Astrocyte of the hippocampus (primary cell): ENCODE measurements around the gene BAD.
"Not testable (repeated sequence)": the region's sequence is repeated elsewhere in the genome, so short reads cannot be mapped to it uniquely, and the experiment has no call there.

Experiments used
- DNase-seq: peaks from one replicate; pipeline ENCODE4 v3.0.0; 2011; ENCODE audit warnings: low read depth, low spot score

Gene BAD

DNA sequence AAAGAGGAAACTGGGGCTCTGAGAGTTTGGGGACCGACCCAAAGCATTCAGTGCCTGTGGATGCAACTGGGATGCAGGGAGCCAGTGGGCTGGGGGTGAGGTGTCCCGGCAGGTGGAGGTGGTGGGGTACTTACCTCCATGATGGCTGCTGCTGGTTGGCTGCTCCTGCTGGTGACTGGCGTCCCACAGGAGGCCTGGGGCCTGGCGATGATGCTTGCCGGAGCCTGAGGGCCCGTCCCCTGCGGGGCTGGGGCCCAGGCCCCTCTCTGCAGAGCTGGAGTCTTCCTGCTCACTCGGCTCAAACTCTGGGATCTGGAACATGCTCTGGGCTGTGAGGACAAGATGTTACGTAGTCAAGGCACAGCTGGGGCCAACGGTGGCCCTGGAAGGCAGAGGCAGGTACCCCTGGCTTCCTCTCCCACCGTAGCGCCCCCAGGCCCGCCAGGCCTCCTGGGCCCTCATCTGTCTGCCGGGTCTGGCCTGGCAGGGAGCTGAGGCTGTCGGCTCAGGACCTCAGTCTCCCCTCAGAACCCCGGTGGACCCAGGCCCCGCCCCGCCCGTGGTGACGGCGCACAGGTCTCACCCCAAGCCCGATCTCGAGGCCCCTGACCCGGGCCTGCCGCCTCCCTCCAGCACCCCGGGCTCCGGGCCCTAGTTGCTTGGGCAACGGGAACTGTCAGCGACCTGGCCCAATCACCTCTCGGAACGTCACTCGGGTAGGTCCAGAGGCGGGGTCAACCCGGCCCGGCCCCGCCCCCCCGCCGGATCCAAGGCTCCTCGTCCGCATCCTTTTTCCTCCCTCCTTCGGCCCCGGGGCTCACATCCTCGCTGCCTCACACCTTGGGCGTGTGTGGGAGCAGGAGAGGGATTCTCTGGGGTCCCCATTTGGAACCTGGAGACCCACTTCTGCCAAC is at the start of gene BAD:
Gene BAD (minus strand): TSS at position 618 of the 914 bp plus-strand sequence. CDS start 297 bp downstream, at position 321.
- peak; percentile 97 for DNase-seq

DNA sequence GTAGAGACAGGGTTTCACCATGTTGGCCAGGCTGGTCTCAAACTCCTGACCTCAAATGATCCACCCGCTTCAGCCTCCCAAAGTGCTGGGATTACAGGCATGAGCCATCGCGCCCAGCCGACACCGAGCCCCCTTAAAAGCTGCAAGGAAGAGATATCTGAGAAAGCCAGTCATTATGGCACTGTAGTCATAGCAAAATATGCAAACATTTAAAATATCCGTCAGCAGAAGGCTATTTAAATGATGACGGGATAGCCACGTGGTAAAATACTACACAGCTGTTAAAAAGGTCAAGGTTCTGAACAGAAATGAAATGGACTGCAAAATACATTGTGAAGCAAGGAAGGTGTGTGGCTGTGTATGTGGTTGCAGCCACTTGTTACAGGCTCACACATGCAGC is 49.1 kb upstream of the BAD start:
- no peak for DNase-seq

DNA sequence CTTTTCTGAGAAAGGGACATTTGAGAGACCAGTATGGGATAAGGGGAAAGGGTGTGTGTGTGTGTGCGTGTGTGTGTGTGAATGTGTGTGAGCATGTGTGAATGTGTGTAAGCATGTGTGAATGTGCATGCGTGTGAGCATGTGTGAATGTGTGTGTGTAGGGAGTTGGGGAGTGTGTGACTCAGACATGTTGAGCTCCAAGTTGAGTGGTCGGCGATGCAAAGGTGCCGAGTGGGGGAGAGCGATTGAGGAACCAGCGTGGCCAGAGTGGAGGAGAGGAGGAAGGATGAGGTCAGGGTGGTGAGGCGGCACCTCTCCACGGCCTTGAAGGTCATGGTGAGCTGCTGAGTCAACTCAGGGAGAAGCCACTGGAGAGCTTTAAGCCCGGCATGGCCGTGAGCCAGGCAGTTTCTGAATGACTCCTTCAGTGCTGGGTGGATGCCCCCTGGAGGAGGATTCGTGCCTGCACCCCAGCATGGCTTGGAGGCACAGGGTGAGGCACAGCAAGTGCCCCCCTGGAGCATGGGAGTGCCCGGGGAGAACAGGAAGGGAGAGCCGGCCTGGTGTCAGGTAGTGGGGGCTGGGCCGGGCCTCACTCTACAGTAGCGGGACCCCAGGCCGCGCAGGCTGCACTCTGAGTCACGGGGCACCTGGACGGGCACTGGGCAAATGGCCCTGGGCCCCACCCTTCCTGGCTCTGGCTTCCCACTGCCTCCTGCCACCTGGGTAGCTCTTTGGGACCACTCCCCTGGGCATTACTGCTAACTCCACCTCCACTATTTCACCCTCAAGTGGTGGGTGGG is 47.3 kb upstream of the BAD start:
- peak; percentile 90 for DNase-seq

DNA sequence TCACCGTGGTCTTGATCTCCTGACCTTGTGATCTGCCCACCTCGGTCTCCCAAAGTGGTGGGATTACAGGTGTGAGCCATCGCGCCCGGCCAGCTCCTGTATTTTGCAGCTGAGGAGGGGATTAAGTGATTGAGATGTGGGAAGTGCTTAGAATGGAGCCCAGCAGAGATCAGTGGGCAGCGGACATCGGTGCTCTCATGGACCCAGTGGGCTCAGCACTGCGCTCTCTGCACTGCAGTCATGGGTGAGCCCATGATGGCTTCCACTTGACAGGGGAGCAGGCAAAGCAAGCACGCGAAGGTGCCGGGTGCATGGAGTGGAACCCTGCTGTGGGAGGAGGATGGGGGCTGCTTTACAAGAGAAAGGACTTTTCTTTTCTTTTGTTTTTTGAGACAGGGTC is 46.4 kb upstream of the BAD start:
- DNase-seq = no peak

DNA sequence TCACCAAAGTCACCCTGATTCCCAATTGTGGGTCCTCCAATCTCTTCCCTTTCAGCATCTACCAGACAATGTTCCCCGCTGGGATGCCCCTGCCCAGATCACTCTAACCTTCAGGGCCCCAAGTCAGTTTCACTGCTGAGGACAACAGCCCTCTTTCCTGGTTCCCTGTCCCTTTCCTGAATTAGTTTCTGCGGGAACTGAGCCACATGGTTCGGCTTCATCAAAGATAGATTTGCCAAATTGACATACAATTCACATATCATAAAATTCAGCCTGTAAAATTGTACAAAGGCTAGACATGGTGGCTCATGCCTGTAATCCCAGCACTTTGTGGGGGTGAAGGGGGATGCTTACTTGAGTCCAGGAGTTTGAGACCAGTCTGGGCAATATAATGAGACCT is 43.5 kb upstream of the BAD start:
- DNase-seq = no peak

DNA sequence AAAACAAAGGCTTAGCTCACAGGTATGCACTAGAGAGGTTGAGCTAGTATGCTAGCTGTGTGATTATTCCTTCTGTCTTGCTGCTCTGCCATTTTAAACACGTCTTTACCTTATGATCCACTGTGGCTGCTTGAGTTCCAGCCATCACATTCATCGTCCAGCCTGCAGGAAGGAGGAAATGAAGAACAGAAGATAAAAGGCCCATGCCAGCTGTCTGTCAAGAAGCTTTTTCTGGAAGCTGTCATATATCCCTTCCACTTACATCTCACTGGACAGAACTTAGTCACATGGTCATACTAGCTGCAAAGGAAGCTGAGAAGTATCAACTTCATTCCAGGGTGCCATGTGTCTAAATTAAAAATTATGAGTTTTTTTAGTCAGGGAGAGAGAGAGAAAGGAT is 42.9 kb upstream of the BAD start:
- no peak for DNase-seq

DNA sequence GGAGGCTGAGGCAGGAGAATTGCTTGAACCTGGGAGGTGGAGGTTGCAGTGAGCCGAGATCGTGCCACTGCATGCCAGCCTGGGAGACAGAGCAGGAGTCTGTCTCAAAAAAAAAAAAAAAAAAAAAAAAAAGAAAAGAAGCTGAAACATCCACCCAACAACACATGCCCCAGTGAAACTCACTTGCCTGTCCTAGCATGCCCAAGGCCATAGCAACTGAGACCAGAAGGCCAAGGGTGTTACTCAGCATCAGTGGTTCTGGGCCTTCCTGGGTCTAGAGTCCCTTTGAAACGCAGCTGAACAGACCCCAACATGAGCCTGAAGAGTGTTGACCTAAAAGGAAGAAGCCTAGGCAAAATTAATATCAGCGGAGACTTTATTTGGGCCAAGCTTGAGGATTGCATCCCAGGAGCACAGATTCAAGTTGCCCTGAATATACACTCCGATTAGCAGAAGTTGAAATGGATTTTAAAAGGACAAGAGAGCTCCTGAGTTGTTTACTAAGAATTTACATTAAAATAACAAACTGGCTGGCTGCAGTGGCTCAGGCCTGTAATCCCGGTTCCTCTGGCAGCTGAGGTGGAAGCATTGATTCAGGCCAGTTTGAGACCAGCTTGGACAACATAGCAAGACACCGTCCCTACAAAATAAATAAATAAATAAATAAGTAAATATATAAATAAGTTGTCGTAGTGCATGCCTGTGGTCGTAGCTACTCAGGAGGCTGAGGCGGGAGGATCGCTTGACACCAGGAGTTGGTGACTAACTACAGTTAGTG is 40.4 kb upstream of the BAD start:
- no peak for DNase-seq

DNA sequence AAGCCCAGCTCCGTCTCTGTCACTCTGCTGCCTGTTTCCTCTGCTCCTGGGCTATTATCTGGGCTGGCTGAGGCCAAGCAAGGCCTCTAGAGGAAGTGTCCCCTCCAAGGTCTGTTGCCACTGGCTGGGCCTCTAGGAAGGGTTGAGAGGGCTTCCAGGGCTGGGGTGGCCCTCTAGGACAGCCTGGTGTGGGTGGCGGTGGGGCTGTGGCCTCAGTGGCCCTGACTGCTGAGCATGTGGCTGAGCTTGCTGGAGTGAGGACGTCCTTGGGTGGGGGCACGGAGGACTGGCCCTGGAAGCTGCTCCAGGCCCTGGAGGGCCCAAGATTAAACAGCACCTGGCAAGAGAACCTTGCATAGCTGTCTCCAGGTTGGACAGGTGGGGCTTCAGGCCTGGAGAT is 39.5 kb upstream of the BAD start:
- DNase-seq = not testable (repeated sequence)

DNA sequence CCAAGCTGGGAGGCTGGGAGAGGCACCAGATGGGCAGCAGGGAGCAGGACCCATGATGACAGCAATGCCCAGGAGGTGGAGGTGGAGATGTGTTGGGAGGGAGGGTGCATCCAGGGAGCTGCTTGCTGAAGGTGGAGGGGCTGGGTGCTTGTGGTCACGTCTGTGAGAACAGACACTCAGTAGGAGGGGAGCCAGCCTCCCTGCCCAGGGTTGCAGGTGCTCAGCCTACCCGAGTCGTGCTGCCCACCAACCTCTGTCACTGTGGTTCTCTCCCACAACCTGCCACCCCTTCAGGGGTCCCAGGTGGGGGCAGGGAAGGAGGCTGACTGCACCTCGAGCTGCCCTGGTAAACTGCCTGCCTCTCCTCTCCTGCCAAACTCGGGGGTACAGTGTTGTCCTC is 38.9 kb upstream of the BAD start:
- DNase-seq = no peak

DNA sequence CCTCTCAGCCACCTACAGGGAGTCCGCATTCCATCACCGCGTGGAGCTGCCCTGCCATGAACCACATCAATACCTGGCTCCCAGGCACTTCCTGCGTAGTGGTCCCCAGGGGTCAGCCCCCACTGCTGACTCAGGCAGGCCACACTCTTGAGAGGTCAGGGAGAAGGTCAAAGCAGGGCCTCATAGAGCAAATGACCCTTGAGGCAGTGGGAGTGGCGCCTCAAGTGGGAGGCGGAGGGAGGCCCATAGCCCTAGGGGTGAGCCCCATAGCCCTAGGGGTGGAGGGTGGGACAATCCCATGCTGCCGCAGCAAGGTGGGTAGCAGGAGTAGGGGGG is 38.4 kb upstream of the BAD start:
- no peak for DNase-seq

DNA sequence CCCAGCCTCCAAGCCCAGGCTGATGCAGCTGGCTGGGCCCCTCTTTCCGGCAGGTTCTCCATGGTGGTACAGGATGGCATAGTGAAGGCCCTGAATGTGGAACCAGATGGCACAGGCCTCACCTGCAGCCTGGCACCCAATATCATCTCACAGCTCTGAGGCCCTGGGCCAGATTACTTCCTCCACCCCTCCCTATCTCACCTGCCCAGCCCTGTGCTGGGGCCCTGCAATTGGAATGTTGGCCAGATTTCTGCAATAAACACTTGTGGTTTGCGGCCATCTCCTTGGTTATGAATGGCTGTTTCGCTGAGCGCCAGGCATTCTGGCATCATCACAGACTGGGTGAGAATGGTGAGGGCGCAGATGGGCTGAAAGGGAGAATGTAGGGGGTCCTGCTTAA is 37.1 kb upstream of the BAD start:
- DNase-seq = peak; percentile 91

DNA sequence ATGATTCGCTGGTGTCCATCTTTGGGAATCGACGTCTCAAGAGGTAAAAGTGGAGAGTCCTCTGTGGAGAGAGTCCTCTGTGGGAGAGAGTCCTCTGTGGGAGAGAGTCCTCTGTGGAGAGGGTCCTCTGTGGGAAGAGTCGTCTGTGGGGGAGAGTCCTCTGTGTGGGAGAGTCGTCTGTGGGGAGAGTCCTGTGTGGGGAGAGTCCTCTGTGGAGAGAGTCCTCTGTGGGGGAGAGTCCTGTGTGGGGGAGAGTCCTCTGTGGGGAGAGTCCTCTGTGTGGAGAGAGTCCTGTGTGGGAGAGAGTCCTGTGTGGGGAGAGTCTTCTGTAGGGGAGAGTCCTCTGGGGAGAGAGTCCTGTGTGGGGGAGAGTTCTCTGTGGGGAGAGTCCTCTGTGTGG is 36.6 kb upstream of the BAD start:
- no peak for DNase-seq

DNA sequence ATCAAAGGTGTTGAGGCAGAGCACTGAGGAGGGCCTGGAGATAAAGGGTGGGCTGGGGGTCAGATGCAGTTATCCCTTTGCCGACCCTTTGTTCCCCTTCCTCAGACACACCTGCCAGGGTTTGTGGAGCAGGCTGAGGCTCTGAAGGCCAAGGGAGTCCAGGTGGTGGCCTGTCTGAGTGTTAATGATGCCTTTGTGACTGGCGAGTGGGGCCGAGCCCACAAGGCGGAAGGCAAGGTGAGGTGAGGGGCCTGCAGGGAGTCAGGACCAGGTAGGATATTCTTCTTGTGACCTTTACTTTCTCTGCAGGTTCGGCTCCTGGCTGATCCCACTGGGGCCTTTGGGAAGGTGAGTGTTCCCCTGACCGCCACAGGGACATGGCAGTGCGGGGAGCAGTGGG is 36.1 kb upstream of the BAD start:
- DNase-seq = no peak

DNA sequence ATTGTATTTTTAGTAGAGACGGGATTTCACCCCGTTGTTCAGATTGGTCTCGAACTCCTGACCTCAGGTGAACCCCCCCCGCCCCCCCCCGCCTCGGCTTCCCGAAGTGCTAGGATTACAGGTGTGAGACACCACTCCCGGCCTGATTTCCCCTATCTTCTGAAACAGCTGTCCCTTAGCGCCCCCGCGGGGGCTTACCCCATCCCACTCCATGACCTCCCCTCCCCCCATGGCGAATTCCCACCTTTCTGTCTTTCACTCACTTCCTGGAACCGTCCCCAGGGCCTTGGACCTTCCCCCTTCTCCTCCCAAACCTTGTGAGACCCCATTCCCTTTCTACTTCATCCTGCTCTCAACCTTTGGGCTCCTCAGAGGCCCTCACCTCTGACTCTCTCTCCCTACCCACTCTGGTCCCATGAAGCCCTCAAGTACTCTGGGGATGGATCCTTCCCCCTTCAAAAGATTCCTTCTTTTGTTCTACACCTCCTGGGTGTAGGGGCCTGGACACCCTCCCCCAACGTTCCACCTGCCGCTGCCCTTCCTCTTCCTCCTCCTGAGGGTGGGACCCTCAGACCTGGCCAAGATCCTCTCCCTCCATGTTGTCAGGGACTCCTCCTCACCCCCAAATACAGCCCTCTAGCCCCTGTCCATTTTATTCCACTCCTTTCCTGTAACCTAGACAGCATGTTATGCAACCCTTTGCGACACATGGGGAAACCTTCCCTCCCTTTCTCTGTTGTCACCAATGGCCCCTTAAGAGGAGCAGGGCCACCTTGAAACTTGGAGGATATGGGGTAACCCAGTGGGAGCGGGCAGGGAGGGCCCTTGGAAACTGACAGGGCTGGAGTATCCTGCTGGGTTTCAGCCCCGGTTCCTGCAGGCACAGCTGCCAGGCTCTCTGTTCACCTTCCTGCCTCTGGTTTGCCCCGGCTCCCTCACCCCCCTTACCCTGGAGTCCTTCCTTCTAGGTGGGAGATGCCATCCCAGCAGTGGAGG is 34.6 kb upstream of the BAD start:
- DNase-seq = no peak

DNA sequence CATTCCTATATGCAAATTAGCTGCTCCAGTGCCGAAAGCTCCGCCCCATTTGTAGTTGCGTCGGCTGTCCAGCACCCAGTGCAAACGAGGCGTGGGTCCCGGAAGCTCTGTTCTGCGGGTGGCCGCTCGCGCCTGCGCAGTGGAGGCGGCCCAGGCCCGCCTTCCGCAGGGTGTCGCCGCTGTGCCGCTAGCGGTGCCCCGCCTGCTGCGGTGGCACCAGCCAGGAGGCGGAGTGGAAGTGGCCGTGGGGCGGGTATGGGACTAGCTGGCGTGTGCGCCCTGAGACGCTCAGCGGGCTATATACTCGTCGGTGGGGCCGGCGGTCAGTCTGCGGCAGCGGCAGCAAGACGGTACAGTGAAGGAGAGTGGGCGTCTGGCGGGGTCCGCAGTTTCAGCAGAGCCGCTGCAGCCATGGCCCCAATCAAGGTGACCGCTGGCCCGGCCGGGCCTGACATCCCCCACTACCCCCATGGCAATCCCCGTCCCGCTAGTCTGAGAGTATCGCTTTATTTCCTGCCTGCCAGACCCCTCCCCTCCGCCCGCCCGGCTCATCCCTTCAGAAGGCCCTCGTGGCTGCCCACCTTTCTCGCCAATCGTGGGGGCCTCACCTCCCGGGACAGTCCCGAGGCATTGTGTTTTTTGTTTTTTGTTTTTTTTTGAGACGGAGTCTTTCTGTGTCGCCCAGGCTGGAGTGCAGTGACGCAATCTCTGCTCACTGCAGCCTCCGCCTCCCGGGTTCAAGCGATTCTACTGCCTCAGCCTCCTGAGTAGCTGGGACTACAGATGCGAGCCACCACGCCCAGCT is 33.7 kb upstream of the BAD start, which contains the start of gene PRDX5:
Gene PRDX5 (plus strand): TSS at position 161 of the 805 bp plus-strand sequence. CDS start 95 bp downstream, at position 256.
- peak; percentile 98 for DNase-seq

DNA sequence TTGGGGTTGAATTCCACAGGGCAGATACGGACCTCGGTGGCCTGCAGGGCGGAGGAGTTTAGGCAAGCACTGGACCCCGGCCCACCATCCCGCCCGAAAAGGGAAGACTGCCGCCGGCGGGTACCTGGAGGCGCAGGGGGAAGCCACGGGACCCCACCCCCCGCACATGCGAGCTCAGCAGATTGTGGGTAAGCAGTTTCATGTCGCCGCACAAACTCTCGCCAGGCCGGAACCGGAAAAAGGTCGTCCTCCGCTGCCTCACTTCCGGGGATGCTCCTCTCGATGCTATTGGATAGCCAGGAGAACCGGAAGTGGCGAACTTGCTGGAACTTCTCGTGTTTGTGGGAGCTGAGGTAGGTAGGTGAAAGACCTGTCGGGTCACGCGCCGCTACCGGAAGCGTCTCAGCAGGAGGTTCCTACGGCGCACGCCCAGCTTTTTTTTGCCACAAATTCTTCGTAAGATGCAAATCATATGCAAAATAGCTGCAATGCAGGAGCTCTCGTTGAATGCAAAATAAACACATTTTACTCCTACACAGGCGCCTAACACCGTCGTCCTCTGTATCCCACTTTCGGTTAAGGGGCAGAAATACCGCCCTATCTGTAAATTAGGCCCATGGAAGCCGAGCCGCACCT is 33.0 kb upstream of the BAD start, which contains the start of gene TRMT112:
Gene TRMT112 (minus strand): TSS at position 235 of the 636 bp plus-strand sequence. CDS start 33 bp downstream, at position 202.
- peak; percentile 98 for DNase-seq

DNA sequence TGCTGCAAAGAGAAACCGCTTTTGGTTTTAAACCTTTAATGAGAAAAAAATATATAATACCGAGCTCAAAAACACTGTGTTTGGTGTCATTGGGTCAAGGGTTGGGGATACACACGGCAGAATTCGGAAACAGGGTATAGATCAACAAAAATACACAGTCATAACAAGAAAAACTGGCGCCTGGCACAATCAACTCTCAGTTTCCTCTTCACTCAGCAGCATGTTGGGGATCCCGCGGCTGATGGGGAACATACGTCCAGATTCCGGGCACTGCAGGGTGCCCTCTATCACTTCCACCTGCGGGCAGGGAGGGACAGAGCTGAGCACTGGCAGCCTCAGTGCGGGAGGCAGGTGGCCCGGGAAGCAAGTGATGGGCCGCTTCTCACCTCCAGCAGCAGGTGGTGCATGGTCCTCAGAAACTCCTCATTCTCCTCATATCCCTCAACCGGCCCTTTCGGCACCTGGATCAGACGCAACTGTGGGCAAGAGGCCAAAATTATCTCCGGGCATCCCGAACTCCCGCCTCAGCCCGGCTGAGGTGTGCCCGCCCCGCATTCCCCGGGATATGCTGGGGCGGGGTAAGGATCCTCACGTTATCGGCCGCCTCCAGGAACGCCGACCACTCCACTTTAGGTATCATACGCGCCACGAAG is 32.3 kb upstream of the BAD start:
- DNase-seq = peak; percentile 40

DNA sequence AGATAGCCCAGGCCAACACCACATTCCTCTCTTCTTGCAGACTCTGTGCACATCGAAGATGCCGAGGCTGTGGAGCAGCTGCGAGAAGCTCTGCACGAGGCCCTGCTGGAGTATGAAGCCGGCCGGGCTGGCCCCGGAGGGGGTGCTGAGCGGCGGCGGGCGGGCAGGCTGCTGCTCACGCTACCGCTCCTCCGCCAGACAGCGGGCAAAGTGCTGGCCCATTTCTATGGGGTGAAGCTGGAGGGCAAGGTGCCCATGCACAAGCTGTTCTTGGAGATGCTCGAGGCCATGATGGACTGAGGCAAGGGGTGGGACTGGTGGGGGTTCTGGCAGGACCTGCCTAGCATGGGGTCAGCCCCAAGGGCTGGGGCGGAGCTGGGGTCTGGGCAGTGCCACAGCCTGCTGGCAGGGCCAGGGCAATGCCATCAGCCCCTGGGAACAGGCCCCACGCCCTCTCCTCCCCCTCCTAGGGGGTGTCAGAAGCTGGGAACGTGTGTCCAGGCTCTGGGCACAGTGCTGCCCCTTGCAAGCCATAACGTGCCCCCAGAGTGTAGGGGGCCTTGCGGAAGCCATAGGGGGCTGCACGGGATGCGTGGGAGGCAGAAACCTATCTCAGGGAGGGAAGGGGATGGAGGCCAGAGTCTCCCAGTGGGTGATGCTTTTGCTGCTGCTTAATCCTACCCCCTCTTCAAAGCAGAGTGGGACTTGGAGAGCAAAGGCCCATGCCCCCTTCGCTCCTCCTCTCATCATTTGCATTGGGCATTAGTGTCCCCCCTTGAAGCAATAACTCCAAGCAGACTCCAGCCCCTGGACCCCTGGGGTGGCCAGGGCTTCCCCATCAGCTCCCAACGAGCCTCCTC is 31.4 kb upstream of the BAD start:
- not testable (repeated sequence) for DNase-seq
